Mucosa of rectum (tissue), 2 donors: Measurements from ENCODE around the gene ADCYAP1R1.

ENCODE experiments used
- H3K27ac ChIP-seq, 2 donors: one replicate each; pipeline ENCODE4 v1.7.0; 2013; ENCODE audit warnings: inconsistent platforms in 2 of 2, low read depth in 2 of 2, low read length in 2 of 2
- H3K27me3 ChIP-seq, 2 donors: one replicate each; pipeline ENCODE4 v1.7.0; 2013; ENCODE audit warnings: low read length in 2 of 2; ENCODE audit not compliant: control insufficient read depth in 2 of 2, insufficient read depth in 2 of 2
- H3K36me3 ChIP-seq, 2 donors: one replicate each; pipeline ENCODE4 v1.7.0; 2013; ENCODE audit warnings: low read length in 2 of 2; ENCODE audit not compliant: control insufficient read depth in 2 of 2, insufficient read depth in 2 of 2
- H3K4me1 ChIP-seq, 2 donors: one replicate each; pipeline ENCODE4 v1.7.0; 2013; ENCODE audit warnings: low read length in 2 of 2, mild to moderate bottlenecking in 1 of 2; ENCODE audit not compliant: control insufficient read depth in 2 of 2, insufficient read depth in 2 of 2
- H3K4me3 ChIP-seq, 2 donors: one replicate each; pipeline ENCODE4 v1.7.0; 2013; ENCODE audit warnings: low read length in 2 of 2
- H3K9ac ChIP-seq, 2 donors: one replicate each; pipeline ENCODE4 v1.7.0; 2013; ENCODE audit warnings: low read length in 2 of 2, low read depth in 1 of 2, mild to moderate bottlenecking in 1 of 2
- H3K9me3 ChIP-seq, 2 donors: one replicate each; pipeline ENCODE4 v1.7.0; 2013; ENCODE audit warnings: low read length in 2 of 2; ENCODE audit not compliant: control insufficient read depth in 2 of 2
- donor health status: healthy.
- donor health status: Normal muscosa, but diverticular disease.

ADCYAP1R1 gene

GRCh38 chr7:31051598-31052486 is at the start of gene ADCYAP1R1:
TSS of gene ADCYAP1R1 (plus strand) at chr7:31052308. CDS start at chr7:31063265, 10,957 bp downstream.
- Histone ChIP-seq H3K36me3 (no peaks in the 10 kb centered on the region), H3K9ac (no peak within 1 kb of the TSS), H3K4me3 (no peak within 1 kb of the TSS), H3K27ac (no peak within 1 kb of the TSS), H3K9me3 (no peaks in the 10 kb centered on the region), H3K27me3 (peaks cover 14 to 24% of the 10 kb centered on the region in 2 donors), H3K4me1 (no peaks in the 10 kb centered on the region)

- Histone ChIP-seq H3K9ac (no peak overlapping the region), H3K27me3 (peaks cover 0 to 5% of the 10 kb centered on the region in 2 donors), H3K27ac (no peak overlapping the region), H3K4me1 (no peaks in the 10 kb centered on the region), H3K36me3 (no peaks in the 10 kb centered on the region), H3K9me3 (no peaks in the 10 kb centered on the region), H3K4me3 (no peak overlapping the region)
Observed at GRCh38 chr7:31003097-31003496, 49.0 kb upstream of the ADCYAP1R1 start.

GRCh38 chr7:31003721-31004120 is 48.4 kb upstream of the ADCYAP1R1 start:
- Histone ChIP-seq H3K27ac (no peak overlapping the region), H3K27me3 (peaks cover 0 to 5% of the 10 kb centered on the region in 2 donors), H3K36me3 (no peaks in the 10 kb centered on the region), H3K9me3 (no peaks in the 10 kb centered on the region), H3K9ac (no peak overlapping the region), H3K4me3 (no peak overlapping the region), H3K4me1 (no peaks in the 10 kb centered on the region)

GRCh38 chr7:31004393-31004792 is 47.7 kb upstream of the ADCYAP1R1 start:
- H3K4me1 ChIP-seq: no peaks in the 10 kb centered on the region
- H3K27me3 ChIP-seq: peaks cover 0 to 5% of the 10 kb centered on the region in 2 donors
- H3K4me3 ChIP-seq: no peak overlapping the region
- no peaks in the 10 kb centered on the region for H3K36me3 ChIP-seq
- no peak overlapping the region for H3K9ac ChIP-seq
- no peak overlapping the region for H3K27ac ChIP-seq
- no peaks in the 10 kb centered on the region for H3K9me3 ChIP-seq

GRCh38 chr7:31006857-31007256 is 45.3 kb upstream of the ADCYAP1R1 start:
- Histone ChIP-seq H3K27me3 (peaks cover 0 to 5% of the 10 kb centered on the region in 2 donors), H3K36me3 (no peaks in the 10 kb centered on the region), H3K27ac (no peak overlapping the region), H3K4me1 (no peaks in the 10 kb centered on the region), H3K9ac (no peak overlapping the region), H3K4me3 (no peak overlapping the region), H3K9me3 (no peaks in the 10 kb centered on the region)

GRCh38 chr7:31007634-31008033 is 44.5 kb upstream of the ADCYAP1R1 start:
- Histone ChIP-seq H3K9me3 (no peaks in the 10 kb centered on the region), H3K9ac (no peak overlapping the region), H3K36me3 (no peaks in the 10 kb centered on the region), H3K27me3 (peaks cover 0 to 5% of the 10 kb centered on the region in 2 donors), H3K4me1 (no peaks in the 10 kb centered on the region), H3K4me3 (no peak overlapping the region), H3K27ac (no peak overlapping the region)

GRCh38 chr7:31014826-31015225 is 37.3 kb upstream of the ADCYAP1R1 start:
- Histone ChIP-seq H3K36me3 (no peaks in the 10 kb centered on the region), H3K27ac (no peak overlapping the region), H3K4me1 (no peaks in the 10 kb centered on the region), H3K4me3 (no peak overlapping the region), H3K9ac (no peak overlapping the region), H3K9me3 (no peaks in the 10 kb centered on the region), H3K27me3 (no peaks in the 10 kb centered on the region)

GRCh38 chr7:31017032-31017675 is 35.0 kb upstream of the ADCYAP1R1 start:
- Histone ChIP-seq H3K4me1 (no peaks in the 10 kb centered on the region), H3K4me3 (no peak overlapping the region), H3K27me3 (no peaks in the 10 kb centered on the region), H3K9ac (no peak overlapping the region), H3K9me3 (no peaks in the 10 kb centered on the region), H3K27ac (no peak overlapping the region), H3K36me3 (no peaks in the 10 kb centered on the region)

GRCh38 chr7:31017721-31018120 is 34.4 kb upstream of the ADCYAP1R1 start:
- H3K36me3 ChIP-seq: no peaks in the 10 kb centered on the region
- no peaks in the 10 kb centered on the region for H3K4me1 ChIP-seq

GRCh38 chr7:31019509-31019908 is 32.6 kb upstream of the ADCYAP1R1 start:
- Histone ChIP-seq H3K27ac (no peak overlapping the region), H3K36me3 (no peaks in the 10 kb centered on the region), H3K4me1 (no peaks in the 10 kb centered on the region), H3K4me3 (no peak overlapping the region), H3K9me3 (no peaks in the 10 kb centered on the region), H3K9ac (no peak overlapping the region), H3K27me3 (no peaks in the 10 kb centered on the region)

More at GRCh38 chr7:31017721-31018120, 34.4 kb upstream of the ADCYAP1R1 start:
- Histone ChIP-seq H3K9me3 (no peaks in the 10 kb centered on the region), H3K27me3 (no peaks in the 10 kb centered on the region), H3K27ac (no peak overlapping the region), H3K9ac (no peak overlapping the region), H3K4me3 (no peak overlapping the region)
